GM19372 (cell line): Measurements from ENCODE around the gene BLOC1S6.
"Not testable (repeated sequence)": the region's sequence is repeated elsewhere in the genome, so short reads cannot be mapped to it uniquely, and the experiment has no call there.

ENCODE experiments used
- ATAC-seq: cut with Tn5 transposase; IDR thresholded peaks from one replicate; pipeline ENCODE4 v1.9.1; 2021; ENCODE audit warnings: mild to moderate bottlenecking, low read depth, moderate library complexity; ENCODE audit not compliant: unreplicated experiment

Gene BLOC1S6

DNA sequence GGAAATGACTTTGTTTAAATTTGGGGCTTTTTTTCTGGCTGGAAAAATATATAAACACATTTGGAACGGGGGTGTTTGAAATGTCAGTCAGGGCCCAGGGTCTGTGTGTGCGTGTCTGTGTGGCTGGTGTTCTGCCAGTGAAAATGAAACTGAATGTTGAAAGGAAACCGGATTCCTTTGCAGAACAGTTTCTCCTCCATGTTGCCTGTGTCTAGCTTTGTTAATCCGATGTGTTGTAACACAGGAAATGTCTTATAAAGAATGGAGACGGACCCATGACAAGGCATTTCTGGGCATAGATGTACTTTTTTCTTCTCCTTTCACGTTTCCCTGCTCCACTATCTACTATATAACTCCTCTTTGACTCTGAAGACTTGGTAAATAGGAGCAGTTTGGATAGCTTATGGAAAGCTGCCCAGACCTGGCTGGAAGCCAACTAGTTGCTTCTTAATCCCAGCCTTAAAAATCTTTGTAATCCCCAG, 50.4 kb downstream of the BLOC1S6 start:
- peak; percentile 39 for ATAC-seq

DNA sequence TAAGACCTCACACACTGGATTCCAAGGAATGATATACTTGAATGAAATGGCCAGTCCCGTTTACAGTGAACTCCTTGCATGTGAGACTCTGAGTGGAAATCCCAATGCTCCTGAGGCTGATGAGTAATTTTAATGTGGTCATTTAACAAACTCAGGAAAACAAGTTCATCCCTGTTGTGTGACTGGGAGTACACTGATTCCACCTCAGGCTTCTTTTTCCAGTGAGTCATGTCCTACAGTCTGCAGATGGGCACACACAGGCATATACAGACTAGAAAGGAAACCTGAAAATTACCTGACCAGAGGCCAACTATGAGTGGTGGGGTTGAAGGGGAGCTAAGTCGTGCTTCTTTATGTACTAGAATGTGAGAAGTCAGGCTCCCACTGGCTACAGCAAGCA, 53.4 kb downstream of the BLOC1S6 start:
- ATAC-seq: no peak

DNA sequence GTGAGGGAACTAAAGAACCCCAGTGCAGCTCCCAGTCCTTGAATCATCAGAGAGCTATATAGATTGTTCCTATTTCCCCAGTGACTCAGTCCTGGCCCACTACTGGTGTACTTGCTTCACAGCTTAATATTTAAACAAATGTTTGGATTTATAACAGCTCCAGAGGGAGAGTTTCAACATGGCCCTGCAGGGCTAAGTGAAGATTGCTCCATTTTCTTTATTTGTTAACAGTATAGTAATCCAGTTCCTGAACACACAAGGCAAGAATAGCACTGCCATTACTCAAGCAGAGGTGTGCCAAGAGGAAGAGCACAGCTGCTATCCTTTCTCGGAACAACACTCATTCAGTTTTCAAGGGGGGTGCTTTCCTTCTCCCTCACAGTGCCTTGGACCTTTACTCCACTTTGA, 54.2 kb downstream of the BLOC1S6 start:
- no peak for ATAC-seq

DNA sequence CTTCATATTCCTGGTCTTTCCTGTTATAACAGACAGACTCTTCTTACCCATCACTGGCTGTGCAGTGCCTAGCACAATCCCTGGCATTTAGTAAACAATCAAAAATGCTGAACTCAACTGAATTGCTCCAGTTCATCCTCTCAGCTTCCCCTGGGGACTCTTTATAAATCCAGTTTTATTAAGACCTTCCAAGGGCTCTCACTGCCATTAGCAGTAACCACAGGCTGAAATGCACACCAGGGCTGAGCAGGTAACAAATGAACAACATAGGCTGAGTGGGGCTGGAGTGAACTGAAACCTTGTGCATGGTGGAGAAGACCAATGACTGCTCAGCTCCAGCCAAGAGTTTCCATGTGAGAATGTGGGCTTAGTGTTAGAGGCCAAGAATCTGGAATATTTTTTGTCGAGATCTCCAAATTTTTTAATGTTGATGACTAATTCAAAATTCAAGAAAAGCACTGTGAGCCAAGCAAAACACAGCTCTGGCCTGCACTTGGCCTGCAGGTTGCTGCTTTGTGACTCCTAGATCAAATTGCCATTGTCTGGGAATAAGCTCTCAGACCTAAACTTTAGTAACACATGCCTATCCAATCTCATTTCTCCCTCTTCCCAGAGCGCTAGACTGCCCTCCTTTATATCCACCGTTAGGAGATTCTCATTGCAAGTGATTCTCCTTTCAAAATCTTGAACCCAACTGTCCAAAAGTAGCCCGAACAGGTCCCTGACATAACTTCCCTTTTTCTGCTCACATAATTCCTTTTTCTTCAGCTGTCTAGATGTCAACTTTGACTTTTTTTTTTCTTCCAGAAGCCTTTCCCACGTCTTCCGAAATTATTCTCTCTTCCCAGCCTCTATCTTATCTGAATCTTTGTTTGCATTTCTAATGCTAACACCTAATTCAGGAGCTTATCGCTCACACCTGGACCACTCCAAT, 55.1 kb downstream of the BLOC1S6 start:
- ATAC-seq: no peak

DNA sequence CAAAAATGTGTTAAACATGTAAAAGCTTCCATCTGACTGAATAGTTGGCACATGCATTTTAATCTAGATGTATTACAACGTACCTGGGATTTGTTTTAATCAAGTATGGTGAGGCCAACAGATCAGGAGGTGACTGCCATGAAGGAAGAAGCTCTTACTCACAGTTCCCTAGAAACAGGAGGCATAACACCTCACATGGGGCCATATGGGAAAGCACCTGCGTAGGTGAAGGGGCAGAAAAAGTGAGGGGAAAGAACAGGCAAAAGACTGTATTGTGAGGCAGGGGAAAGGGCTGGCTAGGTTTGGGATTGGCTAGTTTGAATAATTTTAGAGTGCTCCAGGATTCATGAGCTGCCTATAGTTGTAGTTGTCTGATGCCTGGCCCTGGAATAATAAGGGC, 57.3 kb downstream of the BLOC1S6 start:
- no peak for ATAC-seq

DNA sequence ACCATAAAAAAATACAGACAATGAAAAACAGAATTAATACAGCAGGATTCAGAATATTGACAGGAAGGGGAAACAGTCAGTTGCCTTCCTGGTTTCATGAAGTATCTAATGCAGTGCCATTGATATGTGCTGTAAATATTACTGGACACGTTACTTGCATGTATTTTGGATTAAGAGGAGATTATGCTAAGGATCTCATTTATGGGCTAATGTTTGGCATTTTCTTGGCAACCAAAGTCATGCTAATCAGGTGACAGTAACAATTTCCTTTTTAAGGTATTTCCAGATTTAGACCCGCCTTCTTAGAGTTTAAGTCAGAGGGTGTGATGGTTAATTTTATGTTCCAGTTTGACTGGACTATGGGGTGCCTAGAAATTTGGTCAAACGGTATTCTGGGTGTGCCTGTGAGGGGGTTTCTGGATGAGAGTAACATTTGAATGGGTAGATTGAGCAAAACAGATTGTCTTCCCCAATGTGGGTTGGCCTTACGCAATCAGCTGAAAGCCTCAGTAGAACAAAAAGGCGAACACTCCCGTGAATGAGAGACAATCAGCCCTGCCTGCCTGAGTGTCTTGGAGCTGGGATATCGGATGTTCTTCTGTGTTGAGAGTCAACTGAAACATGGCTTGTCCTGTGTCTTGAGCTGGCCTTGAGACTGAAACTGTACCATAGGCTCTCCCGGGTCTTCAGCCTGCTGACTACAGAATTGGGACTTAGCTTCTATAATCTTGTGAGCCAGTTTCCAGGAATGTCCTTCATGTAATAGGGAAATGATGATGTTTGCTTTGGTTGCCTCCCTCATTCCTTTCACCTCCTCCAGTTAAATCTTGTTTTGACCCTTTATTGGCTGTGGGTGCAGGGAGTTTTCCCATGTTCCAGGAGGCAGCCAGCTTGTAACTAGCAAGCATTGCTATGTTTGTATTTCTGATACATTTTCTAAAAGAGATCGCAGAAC, 58.1 kb downstream of the BLOC1S6 start:
- ATAC-seq: no peak

DNA sequence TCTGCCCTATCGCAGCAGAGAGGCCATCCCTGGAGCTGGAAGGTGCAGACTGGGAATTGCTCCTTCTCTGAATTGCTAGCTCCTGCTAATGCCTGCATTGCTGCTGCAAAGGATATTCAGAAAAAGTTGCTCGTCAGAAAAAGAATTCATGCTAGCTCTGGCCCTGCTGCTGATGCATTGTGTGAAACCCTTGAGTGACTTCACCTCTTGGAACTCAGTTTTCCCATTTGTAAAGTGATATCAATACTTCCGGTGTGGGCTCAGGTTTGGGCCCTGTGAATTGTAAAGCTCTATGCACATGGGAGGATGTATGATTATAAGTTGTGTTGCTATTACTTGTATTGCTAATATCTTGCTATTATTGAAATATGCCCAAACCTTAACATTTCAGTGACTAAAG, 59.0 kb downstream of the BLOC1S6 start:
- ATAC-seq: no peak

DNA sequence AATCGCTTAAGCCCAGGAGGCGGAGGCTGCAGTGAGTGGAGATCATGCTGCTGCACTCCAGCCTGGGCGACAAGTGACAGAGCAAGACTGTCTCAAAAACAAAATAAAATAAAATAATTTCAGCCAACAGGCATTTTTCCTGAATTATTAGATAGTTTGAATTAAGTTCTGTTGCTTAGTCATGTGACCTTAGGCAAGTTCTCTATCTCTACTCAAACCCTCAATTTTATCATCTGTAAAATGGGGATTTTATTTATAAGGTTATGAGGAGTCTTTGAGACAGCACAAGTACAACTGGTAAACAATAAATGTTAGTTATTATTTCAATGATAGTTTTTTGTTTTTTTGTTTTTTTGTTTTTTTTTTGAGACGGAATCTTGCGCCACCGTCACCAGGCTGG, 60.6 kb downstream of the BLOC1S6 start:
- ATAC-seq: no peak

DNA sequence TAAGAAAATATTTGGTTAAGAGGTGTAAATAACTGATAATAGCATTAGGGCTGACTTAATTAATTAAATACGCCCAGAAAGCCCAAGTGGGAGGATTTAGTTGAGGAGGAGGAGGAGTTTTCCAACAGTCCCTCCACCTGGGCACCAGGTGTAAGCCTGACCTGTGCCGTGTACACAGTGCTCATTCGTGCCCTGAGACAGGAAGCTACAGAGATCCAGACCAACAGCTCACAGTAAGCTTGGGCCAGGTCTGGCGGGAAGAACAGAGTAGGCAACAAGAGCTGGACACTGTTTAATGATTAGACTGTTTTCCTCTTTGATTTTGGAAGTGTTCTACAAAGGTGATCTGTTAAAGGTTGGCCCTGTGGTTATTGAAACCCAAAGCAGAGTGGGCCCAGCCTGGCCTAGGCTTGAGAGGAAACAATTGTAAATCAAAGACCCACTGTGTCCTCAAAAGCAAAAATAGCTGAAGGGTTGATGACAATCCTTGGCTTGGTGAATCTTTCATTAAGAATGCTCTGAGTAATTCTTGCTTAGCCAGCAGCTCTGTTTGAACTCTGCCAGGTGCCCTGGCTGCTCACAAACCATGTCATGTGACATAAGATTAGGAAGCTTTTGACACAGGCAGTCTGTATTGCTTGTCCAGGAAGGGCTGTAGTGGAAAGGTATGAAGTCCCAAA, 61.5 kb downstream of the BLOC1S6 start:
- ATAC-seq: no peak

DNA sequence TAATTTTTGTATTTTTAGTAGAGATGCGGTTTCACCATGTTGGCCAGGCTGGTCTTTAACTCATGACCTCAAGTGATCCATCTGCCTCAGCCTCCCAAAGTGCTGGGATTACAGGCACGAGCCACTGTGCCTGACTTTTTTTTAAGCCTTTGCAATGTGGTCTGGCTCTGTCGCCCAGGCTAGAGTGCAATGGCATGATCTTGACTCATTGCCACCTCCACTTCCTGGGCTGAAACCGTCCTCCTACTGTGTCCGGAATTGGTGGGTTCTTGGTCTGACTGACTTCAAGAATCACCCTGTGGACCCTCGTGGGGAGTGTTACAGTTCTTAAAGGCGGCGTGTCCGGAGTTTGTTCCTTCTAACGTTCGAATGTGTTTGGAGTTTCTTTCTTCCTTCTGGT, 62.8 kb downstream of the BLOC1S6 start:
- not testable (repeated sequence) for ATAC-seq

DNA sequence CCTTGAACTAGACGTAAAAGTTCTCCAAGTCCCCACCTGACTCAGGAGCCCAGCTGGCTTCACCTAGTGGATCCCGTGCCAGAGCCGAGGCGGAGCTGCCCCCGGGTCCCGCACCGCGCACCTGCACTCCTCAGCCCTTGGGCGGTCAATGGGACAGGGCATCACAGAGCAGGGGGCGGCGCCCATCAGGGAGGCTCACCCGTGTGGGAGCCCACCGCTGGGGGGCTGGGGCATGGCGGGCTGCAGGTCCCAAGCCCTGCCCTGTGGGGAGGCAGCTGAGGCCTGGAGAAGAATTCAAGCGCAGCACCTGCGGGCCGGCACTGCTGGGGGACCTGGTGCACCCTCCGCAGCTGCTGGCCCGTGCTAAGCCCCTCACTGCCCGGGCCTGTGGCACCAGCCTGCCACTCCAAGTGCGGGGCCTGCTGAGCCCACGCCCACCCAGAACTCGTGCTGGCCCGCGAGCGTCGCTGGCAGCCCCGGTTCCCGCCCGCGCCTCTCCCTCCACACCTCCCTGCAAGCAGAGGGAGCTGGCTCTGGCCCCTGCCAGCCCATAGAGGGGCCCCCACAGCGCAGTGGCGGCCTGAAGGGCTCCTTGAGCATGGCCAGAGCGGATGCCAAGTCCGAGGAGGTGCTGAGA, 63.8 kb downstream of the BLOC1S6 start:
- ATAC-seq: no peak

DNA sequence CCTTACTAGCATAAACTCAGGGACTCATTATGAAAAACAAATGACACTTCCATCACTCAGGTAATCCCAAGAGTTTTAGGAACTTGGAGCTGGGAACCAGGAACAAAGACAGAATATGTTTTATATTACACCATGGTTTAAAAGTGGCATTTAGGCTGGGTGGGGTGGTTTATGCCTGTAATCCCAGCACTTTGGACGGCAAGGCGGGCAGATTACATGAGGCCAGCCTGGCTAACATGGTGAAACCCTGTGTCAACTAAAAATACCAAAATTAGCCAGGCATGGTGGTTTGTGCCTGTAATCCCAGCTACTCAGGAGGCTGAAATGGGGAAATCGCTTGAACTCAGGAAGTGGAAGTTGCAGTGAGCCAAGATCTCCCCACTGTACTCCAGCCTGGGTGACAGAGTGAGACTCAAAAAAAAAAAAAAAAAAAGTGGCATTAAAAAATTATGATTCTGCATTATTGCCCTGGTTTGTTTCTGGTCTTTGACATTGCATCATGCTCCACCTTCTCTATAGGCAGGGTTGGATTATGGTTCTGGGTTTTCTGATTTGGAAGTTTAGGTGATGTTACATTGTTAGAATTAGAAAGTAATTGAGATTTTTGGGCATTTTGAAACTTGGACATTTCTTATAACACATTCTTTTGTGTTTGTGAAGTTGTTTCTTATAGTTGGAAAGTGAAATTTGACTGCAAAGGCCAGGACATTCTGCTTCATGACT, 66.7 kb downstream of the BLOC1S6 start:
- no peak for ATAC-seq

DNA sequence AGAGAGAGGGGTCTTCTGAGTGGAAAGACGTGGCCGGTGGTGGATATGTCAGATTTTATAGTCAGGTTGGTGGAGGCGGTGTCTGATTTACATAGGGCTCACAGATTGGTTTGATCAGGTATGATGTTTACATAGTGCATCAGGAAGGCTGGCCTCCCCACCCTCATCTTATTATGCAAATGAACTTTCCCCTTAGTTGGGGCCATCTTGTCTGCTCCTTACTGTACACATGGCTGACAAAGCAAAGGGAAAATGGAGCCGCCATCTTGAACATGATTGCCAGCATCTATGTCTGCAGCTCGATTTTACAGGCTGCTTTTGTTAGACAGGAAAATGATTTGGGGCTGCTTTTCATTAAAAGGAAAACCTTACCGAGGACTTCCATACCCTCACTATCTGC, 67.6 kb downstream of the BLOC1S6 start:
- ATAC-seq: no peak

DNA sequence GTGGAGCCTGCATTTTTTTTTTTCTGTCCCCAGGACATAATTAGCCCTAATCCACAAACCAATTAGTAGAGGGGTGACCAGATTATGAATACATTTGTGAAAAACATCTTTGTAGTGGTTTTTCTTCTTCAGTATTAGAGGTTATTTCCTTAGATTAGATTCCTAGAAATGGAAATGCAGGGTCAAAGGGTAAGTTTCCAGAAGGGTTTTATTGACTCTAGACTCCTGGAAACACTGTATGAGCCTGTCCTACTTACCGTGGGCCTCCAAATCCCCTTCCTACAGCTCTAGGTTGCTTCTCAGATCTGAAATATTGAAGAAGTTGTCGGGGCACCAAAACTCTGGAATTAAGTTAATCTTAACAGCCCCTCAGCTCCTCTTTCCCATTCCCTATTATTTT, 70.1 kb downstream of the BLOC1S6 start:
- no peak for ATAC-seq

DNA sequence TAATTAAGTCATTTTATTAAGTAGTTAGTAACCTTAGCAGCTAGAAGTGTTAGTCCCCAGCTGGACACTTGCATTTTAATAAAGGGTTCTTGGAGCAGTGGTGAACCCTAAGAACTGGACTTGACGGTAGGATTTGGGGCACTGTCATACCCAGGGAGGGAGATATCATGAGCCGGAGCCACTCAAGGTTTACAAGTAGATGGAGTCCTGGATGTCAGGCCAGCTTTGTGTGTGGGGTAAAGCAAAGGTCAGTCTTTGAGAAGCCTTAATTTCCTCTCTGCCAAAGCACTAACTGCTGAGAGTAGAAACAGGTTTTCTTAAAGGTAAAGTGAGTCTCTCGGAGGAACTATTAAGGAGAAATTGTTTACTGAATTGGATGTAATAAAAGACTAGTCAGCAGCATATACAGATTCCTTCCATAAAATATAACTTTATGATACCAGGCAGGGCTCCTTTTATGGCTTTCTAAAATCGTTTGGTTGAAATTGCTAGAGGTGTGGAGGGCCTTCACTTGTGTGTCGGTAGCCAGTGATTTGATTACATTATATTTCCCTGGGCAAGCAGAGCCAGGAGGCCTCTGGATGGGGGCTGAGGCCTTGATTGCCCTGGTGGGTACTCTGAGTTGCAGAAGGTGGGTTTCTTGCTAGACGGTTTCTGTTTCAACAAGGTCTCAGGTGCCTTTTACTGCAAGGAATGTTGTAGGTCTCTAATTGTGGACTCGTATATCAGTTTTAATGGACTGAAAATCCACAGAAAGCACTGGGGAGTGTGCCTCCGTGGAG, 70.8 kb downstream of the BLOC1S6 start:
- ATAC-seq: no peak
